Fibroblast of lung (primary cell): ENCODE data around the gene POGK.
"Not testable (repeated sequence)": the region's sequence is repeated elsewhere in the genome, so short reads cannot be mapped to it uniquely, and the experiment has no call there.

Experiments
- EZH2 ChIP-seq: IDR thresholded peaks from 2 replicates; pipeline ENCODE4 v1.5.1; 2012; ENCODE audit warnings: low read length, control low read depth, mild to moderate bottlenecking; ENCODE audit errors: missing control alignments
- TF ChIP-seq, protein P1 (sequence below), 2 donors: IDR thresholded peaks in 1 of 2; conservative IDR thresholded peaks in 1 of 2; 1 replicate in 1 of 2; 2 replicates in 1 of 2; pipeline ENCODE4 v1.5.1; 2011 to 2012; ENCODE audit warnings: low read length in 2 of 2, control low read depth in 1 of 2, inconsistent platforms in 1 of 2, low read depth in 1 of 2, mild to moderate bottlenecking in 1 of 2

DNA sequence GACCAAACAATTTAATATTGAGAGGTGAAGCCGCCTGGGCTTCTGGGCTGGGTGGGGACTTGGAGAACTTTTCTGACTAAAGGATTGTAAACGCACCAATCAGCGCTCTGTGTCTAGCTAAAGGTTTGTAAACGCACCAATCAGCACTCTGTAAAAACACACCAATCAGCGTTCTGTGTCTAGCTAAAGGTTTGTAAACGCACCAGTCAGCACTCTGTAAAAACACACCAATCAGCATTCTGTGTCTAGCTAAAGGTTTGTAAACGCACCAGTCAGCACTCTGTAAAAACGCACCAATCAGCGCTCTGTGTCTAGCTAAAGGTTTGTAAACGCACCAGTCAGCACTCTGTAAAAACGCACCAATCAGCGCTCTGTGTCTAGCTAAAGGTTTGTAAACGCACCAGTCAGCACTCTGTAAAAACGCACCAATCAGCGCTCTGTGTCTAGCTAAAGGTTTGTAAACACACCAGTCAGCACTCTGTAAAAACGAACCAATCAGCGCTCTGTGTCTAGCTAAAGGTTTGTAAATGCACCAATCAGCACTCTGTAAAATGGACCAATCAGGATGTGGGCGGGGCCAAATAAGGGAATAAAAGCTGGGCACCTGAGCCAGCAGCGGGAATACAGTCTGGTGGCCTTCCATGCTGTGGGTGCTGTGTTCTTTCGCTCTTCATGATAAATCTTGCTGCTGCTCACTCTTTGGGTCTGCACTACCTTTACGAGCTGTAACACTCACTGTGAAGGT lies 39.1 kb downstream of the POGK start:
- TF ChIP-seq, protein P1, sequence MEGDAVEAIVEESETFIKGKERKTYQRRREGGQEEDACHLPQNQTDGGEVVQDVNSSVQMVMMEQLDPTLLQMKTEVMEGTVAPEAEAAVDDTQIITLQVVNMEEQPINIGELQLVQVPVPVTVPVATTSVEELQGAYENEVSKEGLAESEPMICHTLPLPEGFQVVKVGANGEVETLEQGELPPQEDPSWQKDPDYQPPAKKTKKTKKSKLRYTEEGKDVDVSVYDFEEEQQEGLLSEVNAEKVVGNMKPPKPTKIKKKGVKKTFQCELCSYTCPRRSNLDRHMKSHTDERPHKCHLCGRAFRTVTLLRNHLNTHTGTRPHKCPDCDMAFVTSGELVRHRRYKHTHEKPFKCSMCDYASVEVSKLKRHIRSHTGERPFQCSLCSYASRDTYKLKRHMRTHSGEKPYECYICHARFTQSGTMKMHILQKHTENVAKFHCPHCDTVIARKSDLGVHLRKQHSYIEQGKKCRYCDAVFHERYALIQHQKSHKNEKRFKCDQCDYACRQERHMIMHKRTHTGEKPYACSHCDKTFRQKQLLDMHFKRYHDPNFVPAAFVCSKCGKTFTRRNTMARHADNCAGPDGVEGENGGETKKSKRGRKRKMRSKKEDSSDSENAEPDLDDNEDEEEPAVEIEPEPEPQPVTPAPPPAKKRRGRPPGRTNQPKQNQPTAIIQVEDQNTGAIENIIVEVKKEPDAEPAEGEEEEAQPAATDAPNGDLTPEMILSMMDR (conservative IDR thresholded peaks at IDR 0.05 in 1 of 2, IDR thresholded peaks at IDR 0.05 in 1 of 2; ENCODE audit: low read depth in 1 of 2, low read length in 2 of 2) = not testable (repeated sequence)
- TF ChIP-seq EZH2 = not testable (repeated sequence)
